Retinal pigment epithelial cell (primary cell): ENCODE results near the gene MAP3K1.

Source experiments
- DNase-seq: peaks from one replicate; pipeline ENCODE4 v3.0.0-alpha.2; 2010; ENCODE audit warnings: low read depth
- H3K4me3 ChIP-seq: 2 replicates; pipeline ENCODE4 v1.5.1; 2011; ENCODE audit warnings: mild to moderate bottlenecking, low read length, control low read depth, moderate library complexity
- CTCF ChIP-seq: conservative IDR thresholded peaks from 2 replicates; pipeline ENCODE4 v1.5.1; 2011; ENCODE audit warnings: low read depth, low read length, control low read depth, inconsistent platforms

The MAP3K1 gene

GRCh38 chr5:56873056-56873455, 57.7 kb downstream of the MAP3K1 start:
- no peak overlapping the region for H3K4me3 ChIP-seq
- TF ChIP-seq CTCF = no peak

GRCh38 chr5:56876327-56876726, 61.0 kb downstream of the MAP3K1 start:
- no peak overlapping the region for H3K4me3 ChIP-seq
- TF ChIP-seq CTCF = no peak
- no peak for DNase-seq

More at GRCh38 chr5:56873056-56873455, 57.7 kb downstream of the MAP3K1 start:
- DNase-seq = no peak

GRCh38 chr5:56881571-56881970, 66.2 kb downstream of the MAP3K1 start:
- no peak for TF ChIP-seq CTCF
- no peak overlapping the region for H3K4me3 ChIP-seq
- DNase-seq = no peak

- no peak for DNase-seq
- H3K4me3 ChIP-seq = no peak overlapping the region
- TF ChIP-seq CTCF = no peak
Measured at GRCh38 chr5:56893251-56893951, 78.1 kb downstream of the MAP3K1 start.

GRCh38 chr5:56896763-56897162, 81.4 kb downstream of the MAP3K1 start:
- DNase-seq = no peak
- H3K4me3 ChIP-seq = no peak overlapping the region
- no peak for TF ChIP-seq CTCF

- DNase-seq = no peak
- no peak for TF ChIP-seq CTCF
- H3K4me3 ChIP-seq = no peak overlapping the region
Measured at GRCh38 chr5:56898213-56898612, 82.9 kb downstream of the MAP3K1 start.

GRCh38 chr5:56900395-56900794, 85.0 kb downstream of the MAP3K1 start:
- H3K4me3 ChIP-seq = no peak overlapping the region
- no peak for DNase-seq
- no peak for TF ChIP-seq CTCF
